CD14-positive monocyte (primary cell): ENCODE results near the gene TAF7L. TPM values are rescaled to one million over a fixed set of nuclear protein-coding genes. Genes with fewer than 3 reads are reported as not detected.

Source experiments
- DNase-seq, 3 donors: peaks; one replicate each; pipeline ENCODE4 v3.0.0-alpha.2; 2011 to 2022
- H2AFZ ChIP-seq: 2 replicates; pipeline ENCODE4 v1.6.0; 2012; ENCODE audit warnings: mild to moderate bottlenecking, low read depth, low read length, inconsistent platforms; ENCODE audit not compliant: insufficient read depth, poor library complexity, severe bottlenecking
- H3K27ac ChIP-seq, 2 donors: 1 replicate in 1 of 2; 2 replicates in 1 of 2; pipeline ENCODE4 v1.5.1; 2012 to 2013; ENCODE audit warnings: low read length in 2 of 2, control low read depth in 1 of 2, inconsistent platforms in 1 of 2, low read depth in 1 of 2, mild to moderate bottlenecking in 1 of 2
- H3K27me3 ChIP-seq, 2 donors: one replicate each; pipeline versions ENCODE4 v1.6.0 to v1.6.1; 2011 to 2013; ENCODE audit warnings: low read length in 2 of 2; ENCODE audit not compliant: control insufficient read depth in 2 of 2, insufficient read depth in 2 of 2
- H3K36me3 ChIP-seq, 2 donors: replicated peaks in 1 of 2; 1 replicate in 1 of 2; 2 replicates in 1 of 2; pipeline versions ENCODE4 v1.5.1 to v1.6.1; 2012 to 2013; ENCODE audit warnings: low read length in 2 of 2, control low read depth in 1 of 2, inconsistent platforms in 1 of 2, mild to moderate bottlenecking in 1 of 2; ENCODE audit not compliant: insufficient read depth in 2 of 2, control insufficient read depth in 1 of 2
- H3K4me1 ChIP-seq, 2 donors: 1 replicate in 1 of 2; 2 replicates in 1 of 2; pipeline versions ENCODE4 v1.5.1 to v1.6.1; 2012 to 2013; ENCODE audit warnings: low read length in 2 of 2, control low read depth in 1 of 2, inconsistent platforms in 1 of 2, mild to moderate bottlenecking in 1 of 2, moderate library complexity in 1 of 2; ENCODE audit not compliant: insufficient read depth in 2 of 2, control insufficient read depth in 1 of 2
- H3K4me2 ChIP-seq: replicated peaks from 2 replicates; pipeline ENCODE3; 2012; ENCODE audit warnings: low read length, moderate library complexity, mild to moderate bottlenecking; ENCODE audit not compliant: poor library complexity, severe bottlenecking; ENCODE audit errors: extremely low read depth
- H3K4me3 ChIP-seq, 3 experiments: fragments of 200-600 bp in 1 of 3; sonication (generic) in 1 of 3; replicated peaks in 1 of 3; 1 replicate in 2 of 3; 2 replicates in 1 of 3; pipeline ENCODE4 v1.5.1; 2011 to 2013; ENCODE audit warnings: low read length in 3 of 3, mild to moderate bottlenecking in 3 of 3, control low read depth in 2 of 3, low read depth in 2 of 3, inconsistent platforms in 1 of 3, moderate library complexity in 1 of 3
- H3K79me2 ChIP-seq: 2 replicates; pipeline ENCODE4 v1.6.0; 2012; ENCODE audit warnings: mild to moderate bottlenecking, control low read depth, inconsistent platforms, low read length, moderate library complexity; ENCODE audit not compliant: insufficient read depth
- H3K9ac ChIP-seq: 2 replicates; pipeline ENCODE4 v1.6.0; 2017; ENCODE audit warnings: low read length, mild to moderate bottlenecking; ENCODE audit not compliant: insufficient read depth, poor library complexity, severe bottlenecking
- H3K9me3 ChIP-seq, 2 donors: replicated peaks in 1 of 2; 1 replicate in 1 of 2; 2 replicates in 1 of 2; pipeline versions ENCODE4 v1.5.1 to v1.6.1; 2012 to 2013; ENCODE audit warnings: low read length in 2 of 2, control low read depth in 1 of 2; ENCODE audit not compliant: control insufficient read depth in 1 of 2, insufficient read depth in 1 of 2
- H4K20me1 ChIP-seq: 2 replicates; pipeline ENCODE4 v1.6.0; 2012; ENCODE audit warnings: mild to moderate bottlenecking, low read length, control low read depth, moderate library complexity; ENCODE audit not compliant: insufficient read depth
- H3K27ac Mint-ChIP-seq, 7 donors: one replicate each; pipeline ENCODE4 v1.8.0; 2020; ENCODE audit warnings: mild to moderate bottlenecking in 7 of 7, mixed read lengths in 7 of 7, moderate library complexity in 6 of 7, inconsistent platforms in 2 of 7
- H3K27me3 Mint-ChIP-seq, 3 donors: one replicate each; pipeline ENCODE4 v1.8.0; 2021 to 2022; ENCODE audit warnings: low read depth in 3 of 3, mild to moderate bottlenecking in 3 of 3, mixed read lengths in 3 of 3, moderate library complexity in 3 of 3, inconsistent platforms in 1 of 3
- H3K36me3 Mint-ChIP-seq, 2 donors: one replicate each; pipeline ENCODE4 v1.8.0; 2020; ENCODE audit warnings: mixed read lengths in 2 of 2, inconsistent platforms in 1 of 2, mild to moderate bottlenecking in 1 of 2
- H3K4me1 Mint-ChIP-seq: one replicate; pipeline ENCODE4 v1.8.0; 2020; ENCODE audit warnings: mild to moderate bottlenecking, mixed read lengths
- H3K4me3 Mint-ChIP-seq, 2 donors: one replicate each; pipeline ENCODE4 v1.8.0; 2020; ENCODE audit warnings: mild to moderate bottlenecking in 2 of 2, mixed read lengths in 2 of 2, moderate library complexity in 1 of 2
- H3K9me3 Mint-ChIP-seq, 7 donors: one replicate each; pipeline ENCODE4 v1.8.0; 2020 to 2022; ENCODE audit warnings: mixed read lengths in 7 of 7, mild to moderate bottlenecking in 6 of 7, moderate library complexity in 6 of 7, inconsistent platforms in 2 of 7
- CTCF ChIP-seq: fragments of 200-600 bp; IDR thresholded peaks from one replicate; pipeline ENCODE4 v1.8.0; 2022; ENCODE audit warnings: antibody characterized with exemption, mild to moderate bottlenecking
- WGBS: methylation state at CpG from one replicate; pipeline ENCODE4 v1.1.5; 2013; ENCODE audit warnings: missing lambda C conversion rate; ENCODE audit not compliant: insufficient coverage; 5-methylcytosine and 5-hydroxymethylcytosine counted together
- intact Hi-C, 2 donors: fragments of 100-400 bp; cut with micrococcal nuclease; formaldehyde crosslinking; loops; one replicate each; pipeline versions ENCODE4 v1.15.0 to v1.15.1; 2023
- polyA plus RNA-seq, 3 donors: library from polyadenylated mRNA; depleted of rRNA in 1 of 3; unstranded in 2 of 3; stranded (reverse) in 1 of 3; fragments of 300-500 nt in 2 of 3; fragments of >200 nt in 1 of 3; fragmentation: Illumina TruSeq in 2 of 3; gene quantifications; 1 replicate in 2 of 3; 2 replicates in 1 of 3; pipeline ENCODE4 v1.2.3, GENCODE V29; 2012 to 2021

TAF7L gene
- polyA plus RNA-seq, 3 donors: not detected

GRCh38 chrX:101260435-101260834 lies 30.7 kb downstream of the TAF7L start:
- no peaks in the 10 kb centered on the region for H3K4me1 ChIP-seq
- no peaks in the 10 kb centered on the region for H3K79me2 ChIP-seq
- WGBS: no CpG with 5 or more reads among the region's 4 CpGs
- Mint-ChIP-seq H3K4me1 (no peaks in the 10 kb centered on the region), H3K9me3 (no peaks in the 10 kb centered on the region), H3K4me3 (no peak overlapping the region), H3K27ac (peak overlapping the region in 1 of 7 donors; percentile 4), H3K27me3 (peaks cover 0 to 8% (median 0%) of the 10 kb centered on the region in 3 donors), H3K36me3 (no peaks in the 10 kb centered on the region)
- no peak overlapping the region for H3K4me2 ChIP-seq
- H2AFZ ChIP-seq: no peak overlapping the region
- no peaks in the 10 kb centered on the region for H3K36me3 ChIP-seq
- no peak overlapping the region for H3K4me3 ChIP-seq
- H3K27me3 ChIP-seq: no peaks in the 10 kb centered on the region
- no peak overlapping the region for H3K9ac ChIP-seq
- H3K9me3 ChIP-seq: no peaks in the 10 kb centered on the region
- intact Hi-C loops: no loop called here
- DNase-seq: no peak
- H3K27ac ChIP-seq: no peak overlapping the region
- TF ChIP-seq CTCF: no peak
- H4K20me1 ChIP-seq: no peaks in the 10 kb centered on the region

- Histone ChIP-seq H3K4me2 (no peak overlapping the region), H3K9ac (no peak overlapping the region), H3K27me3 (no peaks in the 10 kb centered on the region), H3K79me2 (no peaks in the 10 kb centered on the region), H3K4me1 (no peaks in the 10 kb centered on the region), H2AFZ (no peak overlapping the region), H3K36me3 (no peaks in the 10 kb centered on the region), H3K4me3 (no peak overlapping the region), H4K20me1 (no peaks in the 10 kb centered on the region), H3K27ac (no peak overlapping the region), H3K9me3 (no peaks in the 10 kb centered on the region)
- Mint-ChIP-seq H3K4me3 (no peak overlapping the region), H3K4me1 (no peaks in the 10 kb centered on the region), H3K9me3 (no peaks in the 10 kb centered on the region), H3K27me3 (peaks cover 0 to 10% (median 0%) of the 10 kb centered on the region in 3 donors), H3K36me3 (no peaks in the 10 kb centered on the region), H3K27ac (no peak overlapping the region)
- no peak for DNase-seq
- WGBS: 96% methylated on average over 11 of the region's 11 CpGs
- no peak for TF ChIP-seq CTCF
- intact Hi-C loops: no loop called here
Measured at GRCh38 chrX:101258259-101258581, 32.9 kb downstream of the TAF7L start.
